ENCODE data around the gene PRKRA.

The PRKRA gene

DNA sequence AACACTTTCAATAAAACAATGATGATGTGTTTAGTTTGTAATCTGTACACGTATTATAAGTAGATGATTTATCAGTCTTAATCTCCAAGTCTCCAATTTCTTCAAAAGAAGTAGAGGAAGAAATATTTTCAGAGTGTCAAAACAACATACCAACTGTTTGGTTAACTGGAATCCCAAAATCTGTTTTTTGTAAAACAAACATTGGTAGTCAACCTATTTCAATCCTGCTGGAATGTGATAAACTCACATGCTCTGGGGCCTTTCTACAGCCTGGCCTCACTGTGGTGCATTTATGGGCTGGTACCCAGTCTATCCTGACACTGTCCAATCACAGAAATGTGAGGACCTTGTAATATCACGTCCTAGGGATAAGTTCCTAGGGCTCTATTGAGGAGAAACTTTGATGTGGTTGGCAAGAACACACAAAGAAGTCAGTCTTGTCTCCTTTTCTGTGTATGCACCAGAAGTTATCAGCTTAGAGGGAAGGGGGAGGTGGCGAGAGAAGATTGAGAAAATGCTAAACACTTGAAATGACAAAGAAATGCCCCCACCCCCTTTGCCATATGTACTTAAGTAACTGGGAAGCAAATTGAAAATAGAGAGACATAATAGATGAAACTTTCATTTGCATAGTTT, 47.2 kb downstream of the PRKRA start:
- no peak overlapping the region for H3K4me3 ChIP-seq (ENCODE audit: low read length)
- DNase-seq (ENCODE audit: low read depth), result no peak
- TF ChIP-seq, protein P1, sequence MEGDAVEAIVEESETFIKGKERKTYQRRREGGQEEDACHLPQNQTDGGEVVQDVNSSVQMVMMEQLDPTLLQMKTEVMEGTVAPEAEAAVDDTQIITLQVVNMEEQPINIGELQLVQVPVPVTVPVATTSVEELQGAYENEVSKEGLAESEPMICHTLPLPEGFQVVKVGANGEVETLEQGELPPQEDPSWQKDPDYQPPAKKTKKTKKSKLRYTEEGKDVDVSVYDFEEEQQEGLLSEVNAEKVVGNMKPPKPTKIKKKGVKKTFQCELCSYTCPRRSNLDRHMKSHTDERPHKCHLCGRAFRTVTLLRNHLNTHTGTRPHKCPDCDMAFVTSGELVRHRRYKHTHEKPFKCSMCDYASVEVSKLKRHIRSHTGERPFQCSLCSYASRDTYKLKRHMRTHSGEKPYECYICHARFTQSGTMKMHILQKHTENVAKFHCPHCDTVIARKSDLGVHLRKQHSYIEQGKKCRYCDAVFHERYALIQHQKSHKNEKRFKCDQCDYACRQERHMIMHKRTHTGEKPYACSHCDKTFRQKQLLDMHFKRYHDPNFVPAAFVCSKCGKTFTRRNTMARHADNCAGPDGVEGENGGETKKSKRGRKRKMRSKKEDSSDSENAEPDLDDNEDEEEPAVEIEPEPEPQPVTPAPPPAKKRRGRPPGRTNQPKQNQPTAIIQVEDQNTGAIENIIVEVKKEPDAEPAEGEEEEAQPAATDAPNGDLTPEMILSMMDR (conservative IDR thresholded peaks at IDR 0.05; ENCODE audit: low read depth, low read length), result no peak

DNA sequence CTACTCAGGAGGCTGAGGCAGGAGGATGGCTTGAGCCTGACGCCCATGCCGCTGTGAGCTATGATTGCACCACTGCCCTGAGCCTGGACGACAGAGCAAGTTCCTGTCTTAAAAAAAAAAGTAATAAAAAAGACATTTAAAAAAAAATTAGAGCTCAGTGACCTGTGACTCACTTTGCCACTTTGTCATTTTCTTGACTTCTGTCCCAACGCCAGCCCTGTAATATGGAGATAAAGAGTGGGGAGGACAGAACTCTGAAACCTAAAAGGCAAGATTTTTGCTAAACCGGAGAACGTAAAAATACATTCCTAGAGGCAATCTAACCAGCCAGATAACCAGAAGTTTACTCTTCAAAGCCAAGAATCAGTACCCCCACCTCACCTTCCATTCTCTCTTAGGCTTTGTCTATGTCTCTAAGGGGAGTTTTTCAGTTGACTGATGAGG, 49.0 kb downstream of the PRKRA start:
- TF ChIP-seq, protein P1 (conservative IDR thresholded peaks at IDR 0.05; ENCODE audit: low read depth, low read length), result no peak
- no peak for DNase-seq (ENCODE audit: low read depth)
- H3K4me3 ChIP-seq (ENCODE audit: low read length), result no peak overlapping the region

DNA sequence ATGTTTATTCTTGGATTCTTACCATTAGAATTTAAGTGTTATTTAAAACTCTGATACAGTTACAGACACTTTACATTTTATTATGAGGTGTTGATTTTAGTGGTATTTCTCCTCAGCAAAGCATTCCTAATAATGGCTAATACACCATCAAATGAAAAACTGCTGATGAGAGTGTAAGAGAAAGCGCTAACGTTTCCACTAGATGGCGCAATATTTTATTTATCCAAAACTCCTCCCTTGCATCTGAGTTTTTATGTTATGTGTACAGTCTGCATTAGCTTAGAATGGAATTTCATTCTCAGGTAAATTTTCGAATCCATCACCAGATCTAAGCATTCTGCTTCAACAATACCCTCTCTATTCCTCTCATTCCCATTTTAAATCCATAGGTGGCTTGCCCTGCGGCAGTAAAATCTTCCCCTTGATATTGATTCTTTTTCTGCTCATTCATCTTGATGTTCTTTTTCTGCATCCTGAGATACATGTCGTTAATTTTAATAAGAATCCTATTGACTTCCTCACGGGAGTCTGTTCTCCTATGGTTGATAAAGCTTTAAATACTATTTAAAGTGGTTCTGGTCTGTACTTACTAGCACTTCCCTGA, 53.9 kb downstream of the PRKRA start:
- no peak for DNase-seq (ENCODE audit: low read depth)

DNA sequence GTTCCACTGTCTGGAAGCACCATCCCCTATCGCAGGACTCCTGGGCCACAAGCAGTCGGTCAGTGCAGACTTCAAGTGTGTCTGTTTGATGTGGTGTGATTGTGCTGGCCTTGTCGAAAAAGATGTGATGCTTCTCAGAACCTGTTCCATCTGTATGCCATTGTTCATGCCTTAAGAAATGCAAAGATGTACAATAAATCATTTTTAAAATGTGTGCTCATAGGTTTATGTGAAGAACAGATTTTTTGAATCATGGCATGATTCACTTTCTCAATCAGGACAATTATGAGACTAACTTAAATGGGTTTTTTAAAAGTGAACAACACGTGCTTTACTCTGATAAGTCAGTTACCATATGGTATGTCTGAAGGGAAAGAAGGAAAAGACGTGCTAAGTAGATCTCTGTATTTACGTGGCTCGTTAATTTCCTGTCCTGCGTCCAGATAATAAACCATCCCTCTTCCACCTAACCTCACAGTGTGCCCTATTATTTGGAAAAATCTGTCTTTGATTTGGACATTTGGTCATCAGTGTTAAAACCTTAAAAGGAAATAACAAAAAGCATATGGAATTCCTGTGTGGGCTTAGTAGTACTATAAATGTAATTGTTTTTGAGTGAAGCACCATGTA, 54.9 kb downstream of the PRKRA start:
- DNase-seq (ENCODE audit: low read depth), result no peak
- TF ChIP-seq, protein P1 (conservative IDR thresholded peaks at IDR 0.05; ENCODE audit: low read depth, low read length), result no peak
- H3K4me3 ChIP-seq (ENCODE audit: low read length), result no peak overlapping the region

More for the DNA sequence above, 53.9 kb downstream of the PRKRA start:
- H3K4me3 ChIP-seq (ENCODE audit: low read length), result no peak overlapping the region
- TF ChIP-seq, protein P1 (conservative IDR thresholded peaks at IDR 0.05; ENCODE audit: low read depth, low read length), result peak; percentile 67

DNA sequence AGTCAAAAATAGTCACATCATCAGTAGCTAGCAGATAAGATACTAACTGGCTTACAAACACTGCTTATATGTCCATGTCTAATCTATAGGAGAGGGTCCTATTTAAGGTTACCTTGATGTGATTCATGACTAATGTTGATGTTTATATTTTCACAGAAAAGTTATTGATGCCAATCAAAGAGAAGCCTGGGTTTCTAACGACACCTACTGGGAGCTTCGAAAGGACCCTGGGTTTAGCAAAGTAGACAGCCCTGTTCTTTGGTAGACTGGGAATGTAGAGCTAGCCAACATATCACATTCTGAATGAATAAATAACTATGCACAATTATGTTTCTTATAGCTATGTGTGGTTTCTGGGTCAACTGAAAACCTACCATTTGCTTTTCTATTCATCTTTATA, 55.7 kb downstream of the PRKRA start:
- TF ChIP-seq, protein P1 (conservative IDR thresholded peaks at IDR 0.05; ENCODE audit: low read depth, low read length), result no peak
- no peak overlapping the region for H3K4me3 ChIP-seq (ENCODE audit: low read length)
- no peak for DNase-seq (ENCODE audit: low read depth)

DNA sequence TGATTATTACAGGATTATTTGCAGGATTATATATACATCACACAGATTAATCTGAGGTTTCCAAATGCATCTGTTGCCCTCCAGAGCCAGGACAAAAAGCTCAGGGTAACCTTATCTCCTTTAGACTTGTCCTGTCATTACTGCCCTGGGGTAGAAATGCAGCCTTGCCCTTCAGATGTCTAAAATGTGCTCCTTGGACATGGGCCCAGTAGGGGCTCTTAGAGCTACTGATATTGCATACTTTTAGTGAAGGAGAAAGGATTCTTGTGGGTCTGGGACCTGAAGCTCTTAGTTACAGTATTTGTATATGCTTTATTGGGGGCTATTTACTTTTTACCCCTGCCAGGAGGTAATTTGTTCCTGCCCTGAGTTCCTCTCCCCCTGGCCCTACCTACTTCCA, 56.1 kb downstream of the PRKRA start:
- TF ChIP-seq, protein P1 (conservative IDR thresholded peaks at IDR 0.05; ENCODE audit: low read depth, low read length), result no peak
- no peak overlapping the region for H3K4me3 ChIP-seq (ENCODE audit: low read length)
- DNase-seq (ENCODE audit: low read depth), result no peak
